Ishikawa (cell line): ENCODE data around the gene RNASE8.

ENCODE experiments used
- CREB1 ChIP-seq: IDR thresholded peaks from 2 replicates; pipeline ENCODE4 v1.6.1; 2012; ENCODE audit warnings: low read depth
- EGR1 ChIP-seq: IDR thresholded peaks from 2 replicates; pipeline ENCODE4 v1.6.1; 2012
- FOXM1 ChIP-seq: IDR thresholded peaks from 2 replicates; pipeline ENCODE4 v1.6.1; 2012; ENCODE audit warnings: low read depth, borderline replicate concordance
- NFIC ChIP-seq: IDR thresholded peaks from 2 replicates; pipeline ENCODE4 v1.6.1; 2012
- RAD21 ChIP-seq: IDR thresholded peaks from 2 replicates; pipeline ENCODE4 v1.6.1; 2012; ENCODE audit warnings: low read depth
- TCF12 ChIP-seq: IDR thresholded peaks from 2 replicates; pipeline ENCODE4 v1.6.1; 2012; ENCODE audit warnings: low read depth
- TEAD4 ChIP-seq: IDR thresholded peaks from 2 replicates; pipeline ENCODE4 v1.6.1; 2012
- YY1 ChIP-seq: IDR thresholded peaks from 2 replicates; pipeline ENCODE4 v1.6.1; 2012; ENCODE audit warnings: low read depth
- ZBTB7A ChIP-seq: IDR thresholded peaks from 2 replicates; pipeline ENCODE4 v1.6.1; 2012; ENCODE audit warnings: low read depth
- TF ChIP-seq, protein P1 (sequence below): IDR thresholded peaks from 2 replicates; pipeline ENCODE4 v1.6.1; 2012
- TF ChIP-seq, protein P2 (sequence below): IDR thresholded peaks from 2 replicates; pipeline ENCODE4 v1.6.1; 2012; ENCODE audit warnings: low read depth, mild to moderate bottlenecking

The RNASE8 gene

DNA sequence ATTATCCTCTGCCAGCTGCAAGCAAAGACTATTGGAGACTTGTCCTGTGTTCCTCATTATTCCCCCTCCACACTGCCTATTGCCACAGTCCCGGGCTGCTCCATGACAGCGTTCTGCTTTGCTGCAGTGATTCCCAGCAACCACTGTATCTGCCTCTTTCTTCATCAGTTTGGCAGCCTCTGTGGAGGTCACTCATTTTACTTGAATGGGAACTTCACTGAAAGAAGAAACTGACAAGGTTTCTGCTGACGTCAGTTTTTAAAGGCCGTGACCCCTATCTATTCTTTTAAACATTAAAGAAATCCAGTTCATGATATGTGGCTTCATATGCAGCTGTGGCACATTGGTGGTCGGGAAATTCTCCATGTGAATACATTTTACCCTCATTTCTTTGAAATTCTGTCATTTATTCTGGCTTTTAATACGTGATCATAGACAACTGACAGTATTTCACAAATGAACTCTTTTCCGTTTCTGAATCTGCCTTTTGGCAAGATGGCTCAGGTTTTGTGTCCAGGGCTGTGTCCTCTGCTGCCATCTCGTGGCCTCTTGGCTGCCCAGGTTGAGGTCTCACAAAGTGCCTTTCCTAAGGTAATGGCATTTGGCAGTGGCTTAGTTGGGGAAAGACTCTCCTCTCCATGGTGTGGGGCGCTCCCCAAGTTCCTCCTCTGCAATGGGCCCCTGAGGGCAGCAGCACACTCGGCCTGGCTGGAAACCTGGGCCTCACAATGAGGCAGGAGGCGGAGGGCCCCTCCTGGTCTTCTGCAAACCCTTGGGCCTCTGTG, 49.1 kb downstream of the RNASE8 start:
- TF ChIP-seq RAD21, result peak; percentile 86
- TF ChIP-seq YY1, result peak; percentile 82
- TF ChIP-seq EGR1, result no peak

- no peak for TF ChIP-seq RAD21
- no peak for TF ChIP-seq CREB1
- no peak for TF ChIP-seq YY1
- 0 out of 2 replicates have a peak, but pooled peaks have one; percentile 12 for TF ChIP-seq FOXM1
- TF ChIP-seq, protein P1, sequence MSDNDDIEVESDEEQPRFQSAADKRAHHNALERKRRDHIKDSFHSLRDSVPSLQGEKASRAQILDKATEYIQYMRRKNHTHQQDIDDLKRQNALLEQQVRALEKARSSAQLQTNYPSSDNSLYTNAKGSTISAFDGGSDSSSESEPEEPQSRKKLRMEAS, result peak; percentile 39; the same call in 1 of the 2 replicates
- TF ChIP-seq NFIC, result peak; percentile 84; the same call in 1 of the 2 replicates
- TF ChIP-seq, protein P2, sequence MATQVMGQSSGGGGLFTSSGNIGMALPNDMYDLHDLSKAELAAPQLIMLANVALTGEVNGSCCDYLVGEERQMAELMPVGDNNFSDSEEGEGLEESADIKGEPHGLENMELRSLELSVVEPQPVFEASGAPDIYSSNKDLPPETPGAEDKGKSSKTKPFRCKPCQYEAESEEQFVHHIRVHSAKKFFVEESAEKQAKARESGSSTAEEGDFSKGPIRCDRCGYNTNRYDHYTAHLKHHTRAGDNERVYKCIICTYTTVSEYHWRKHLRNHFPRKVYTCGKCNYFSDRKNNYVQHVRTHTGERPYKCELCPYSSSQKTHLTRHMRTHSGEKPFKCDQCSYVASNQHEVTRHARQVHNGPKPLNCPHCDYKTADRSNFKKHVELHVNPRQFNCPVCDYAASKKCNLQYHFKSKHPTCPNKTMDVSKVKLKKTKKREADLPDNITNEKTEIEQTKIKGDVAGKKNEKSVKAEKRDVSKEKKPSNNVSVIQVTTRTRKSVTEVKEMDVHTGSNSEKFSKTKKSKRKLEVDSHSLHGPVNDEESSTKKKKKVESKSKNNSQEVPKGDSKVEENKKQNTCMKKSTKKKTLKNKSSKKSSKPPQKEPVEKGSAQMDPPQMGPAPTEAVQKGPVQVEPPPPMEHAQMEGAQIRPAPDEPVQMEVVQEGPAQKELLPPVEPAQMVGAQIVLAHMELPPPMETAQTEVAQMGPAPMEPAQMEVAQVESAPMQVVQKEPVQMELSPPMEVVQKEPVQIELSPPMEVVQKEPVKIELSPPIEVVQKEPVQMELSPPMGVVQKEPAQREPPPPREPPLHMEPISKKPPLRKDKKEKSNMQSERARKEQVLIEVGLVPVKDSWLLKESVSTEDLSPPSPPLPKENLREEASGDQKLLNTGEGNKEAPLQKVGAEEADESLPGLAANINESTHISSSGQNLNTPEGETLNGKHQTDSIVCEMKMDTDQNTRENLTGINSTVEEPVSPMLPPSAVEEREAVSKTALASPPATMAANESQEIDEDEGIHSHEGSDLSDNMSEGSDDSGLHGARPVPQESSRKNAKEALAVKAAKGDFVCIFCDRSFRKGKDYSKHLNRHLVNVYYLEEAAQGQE, result no peak
- no peak for TF ChIP-seq EGR1
- peak; percentile 48; the same call in 1 of the 2 replicates for TF ChIP-seq TCF12
- TF ChIP-seq ZBTB7A, result no peak
- TF ChIP-seq TEAD4, result peak; percentile 57; the same call in 1 of the 2 replicates
Measured at GRCh38 chr14:21107283-21107800, 49.7 kb downstream of the RNASE8 start.
